22Rv1 (cell line): ENCODE measurements around the gene KIF26A.

Experiments
- H3K27ac ChIP-seq: fragments of 450-650 bp; 2 replicates; pipeline ENCODE4 v1.5.1; 2017
- ZFX ChIP-seq: fragments of 450-650 bp; IDR thresholded peaks from 2 replicates; pipeline ENCODE4 v1.6.1; 2017; ENCODE audit warnings: antibody characterized with exemption, borderline replicate concordance
- TF ChIP-seq, protein P1 (sequence below): fragments of 450-650 bp; IDR thresholded peaks from 2 replicates; pipeline ENCODE4 v1.5.1; 2017; ENCODE audit warnings: mild to moderate bottlenecking

KIF26A gene

DNA sequence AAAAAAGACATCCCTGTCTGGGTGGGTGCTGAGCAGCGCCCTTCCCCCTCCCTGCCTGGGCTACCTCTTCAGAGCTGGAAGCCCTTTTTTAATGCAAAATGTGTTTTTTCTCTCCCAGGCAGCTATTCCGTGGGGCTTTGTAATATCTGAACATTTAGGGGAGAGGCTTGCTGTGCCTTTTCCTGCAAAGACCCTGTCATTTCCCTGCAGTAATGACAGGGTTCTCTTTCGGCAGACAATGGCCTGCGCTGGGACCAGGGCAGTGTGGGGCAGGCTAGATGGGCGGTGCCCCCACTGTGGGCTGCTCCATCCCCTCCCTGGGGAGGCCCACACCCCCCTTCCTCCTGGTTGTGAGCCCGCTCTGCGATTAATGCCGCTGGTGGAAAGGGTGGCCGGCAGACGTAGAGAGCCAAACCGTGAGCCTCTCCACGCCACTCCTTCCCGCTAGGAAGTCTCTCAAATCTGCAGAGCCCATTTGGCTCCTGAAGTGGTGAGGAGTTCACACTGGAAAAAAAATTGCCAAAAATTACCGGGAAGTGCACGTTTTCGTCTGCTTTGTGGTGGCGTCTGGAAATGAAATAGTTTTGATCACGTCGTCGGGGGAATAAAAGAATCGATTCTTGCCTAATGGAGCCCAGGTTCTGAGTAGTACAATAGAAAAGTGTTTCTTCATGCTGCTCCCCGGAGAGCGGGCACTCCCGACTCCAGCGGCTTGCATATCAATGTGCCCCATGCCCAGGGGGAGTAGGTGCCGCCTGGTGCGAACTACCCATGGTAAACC lies 31.5 kb downstream of the KIF26A start:
- H3K27ac ChIP-seq = no peak overlapping the region
- TF ChIP-seq ZFX = no peak
- TF ChIP-seq, protein P1, sequence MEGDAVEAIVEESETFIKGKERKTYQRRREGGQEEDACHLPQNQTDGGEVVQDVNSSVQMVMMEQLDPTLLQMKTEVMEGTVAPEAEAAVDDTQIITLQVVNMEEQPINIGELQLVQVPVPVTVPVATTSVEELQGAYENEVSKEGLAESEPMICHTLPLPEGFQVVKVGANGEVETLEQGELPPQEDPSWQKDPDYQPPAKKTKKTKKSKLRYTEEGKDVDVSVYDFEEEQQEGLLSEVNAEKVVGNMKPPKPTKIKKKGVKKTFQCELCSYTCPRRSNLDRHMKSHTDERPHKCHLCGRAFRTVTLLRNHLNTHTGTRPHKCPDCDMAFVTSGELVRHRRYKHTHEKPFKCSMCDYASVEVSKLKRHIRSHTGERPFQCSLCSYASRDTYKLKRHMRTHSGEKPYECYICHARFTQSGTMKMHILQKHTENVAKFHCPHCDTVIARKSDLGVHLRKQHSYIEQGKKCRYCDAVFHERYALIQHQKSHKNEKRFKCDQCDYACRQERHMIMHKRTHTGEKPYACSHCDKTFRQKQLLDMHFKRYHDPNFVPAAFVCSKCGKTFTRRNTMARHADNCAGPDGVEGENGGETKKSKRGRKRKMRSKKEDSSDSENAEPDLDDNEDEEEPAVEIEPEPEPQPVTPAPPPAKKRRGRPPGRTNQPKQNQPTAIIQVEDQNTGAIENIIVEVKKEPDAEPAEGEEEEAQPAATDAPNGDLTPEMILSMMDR = no peak

DNA sequence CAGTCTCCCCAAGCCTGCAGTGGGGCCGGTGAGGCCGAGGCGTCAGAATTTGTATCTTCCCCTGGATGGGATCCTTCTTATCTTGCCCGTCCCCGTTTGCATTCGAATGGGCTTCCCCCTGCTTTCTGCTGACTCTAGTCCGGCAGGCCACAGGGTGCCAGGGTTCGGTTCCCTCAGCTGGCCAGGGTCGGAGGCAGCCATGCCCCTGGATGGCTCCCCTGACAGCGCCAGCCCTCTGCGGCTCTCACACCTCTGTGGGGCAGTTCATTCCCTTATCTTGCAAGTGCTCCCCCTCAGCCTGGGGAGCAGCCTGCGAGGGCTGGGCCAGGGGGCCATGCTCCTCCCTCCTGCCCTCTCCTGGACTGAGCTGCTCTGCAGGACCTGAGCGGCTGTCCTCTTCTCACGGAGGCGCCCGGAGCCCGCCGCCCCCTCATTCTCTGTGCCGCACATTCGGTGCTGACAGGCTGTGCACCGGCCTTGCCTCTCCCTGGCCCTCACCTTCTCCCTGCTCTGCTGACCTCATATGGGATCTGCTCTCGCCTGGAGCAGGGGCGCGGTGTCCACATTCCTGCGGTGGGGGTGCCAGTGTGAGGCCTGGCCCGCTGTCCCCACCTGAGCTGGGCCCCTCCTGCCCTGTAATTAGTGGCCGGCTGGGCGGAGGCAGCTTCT lies 32.8 kb downstream of the KIF26A start:
- no peak overlapping the region for H3K27ac ChIP-seq
- TF ChIP-seq ZFX = no peak
- TF ChIP-seq, protein P1 = no peak

DNA sequence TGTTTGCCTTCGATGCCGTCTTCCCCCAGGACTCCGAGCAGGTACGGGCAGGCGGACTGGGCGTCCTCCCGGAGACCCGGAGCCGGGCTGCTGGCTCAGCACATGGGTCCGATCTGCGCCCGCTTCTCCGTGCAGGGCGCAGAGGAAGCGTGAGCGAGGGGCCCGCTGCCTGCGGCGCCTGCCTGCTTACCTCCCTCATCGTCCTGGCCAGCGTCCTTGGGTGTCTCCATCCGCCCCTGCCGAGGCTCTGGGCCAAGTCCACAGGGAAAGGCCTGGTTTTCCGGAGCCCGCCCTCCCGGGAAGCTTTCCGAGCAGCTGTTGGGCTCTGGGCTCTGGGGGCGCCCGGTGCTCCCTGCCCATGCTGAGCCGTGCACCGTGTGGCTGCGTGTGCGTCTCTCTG lies 33.5 kb downstream of the KIF26A start:
- TF ChIP-seq ZFX = no peak
- TF ChIP-seq, protein P1 = no peak
- H3K27ac ChIP-seq = no peak overlapping the region

DNA sequence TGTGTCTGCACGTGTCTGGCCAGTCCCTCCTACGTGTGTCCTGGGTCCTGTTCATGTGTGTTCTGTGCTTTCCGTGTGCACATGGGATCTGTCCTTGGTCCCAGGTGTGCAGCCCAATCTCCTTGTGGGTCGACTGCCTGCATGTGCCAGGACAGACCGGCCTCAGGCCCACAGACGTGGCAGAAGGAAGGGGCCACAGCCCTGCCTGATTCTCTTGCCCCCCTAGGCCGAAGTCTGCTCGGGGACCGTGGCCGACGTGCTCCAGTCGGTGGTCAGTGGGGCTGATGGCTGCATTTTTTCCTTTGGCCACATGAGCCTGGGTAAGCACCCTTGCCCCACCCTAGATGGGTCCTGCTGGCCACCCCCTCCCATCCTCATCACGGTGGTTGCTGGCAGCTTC lies 34.0 kb downstream of the KIF26A start:
- no peak for TF ChIP-seq ZFX
- TF ChIP-seq, protein P1 = no peak
- no peak overlapping the region for H3K27ac ChIP-seq

DNA sequence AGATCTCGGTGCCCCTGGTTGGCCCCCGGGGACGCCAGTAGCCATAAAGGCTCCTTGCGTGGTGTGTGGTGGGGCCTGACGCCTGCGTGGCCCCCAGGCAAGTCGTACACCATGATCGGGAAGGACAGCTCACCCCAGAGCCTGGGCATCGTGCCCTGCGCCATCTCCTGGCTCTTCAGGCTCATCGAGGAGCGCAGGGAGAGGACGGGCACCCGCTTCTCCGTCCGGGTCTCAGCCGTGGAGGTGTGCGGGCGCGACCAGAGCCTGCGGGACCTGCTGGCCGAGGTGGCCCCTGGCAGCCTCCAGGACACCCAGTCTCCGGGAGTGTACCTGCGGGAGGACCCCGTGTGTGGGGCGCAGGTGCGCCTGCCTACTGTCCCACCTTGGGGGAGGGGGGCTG lies 34.5 kb downstream of the KIF26A start:
- TF ChIP-seq, protein P1 = no peak
- no peak for TF ChIP-seq ZFX
- no peak overlapping the region for H3K27ac ChIP-seq

DNA sequence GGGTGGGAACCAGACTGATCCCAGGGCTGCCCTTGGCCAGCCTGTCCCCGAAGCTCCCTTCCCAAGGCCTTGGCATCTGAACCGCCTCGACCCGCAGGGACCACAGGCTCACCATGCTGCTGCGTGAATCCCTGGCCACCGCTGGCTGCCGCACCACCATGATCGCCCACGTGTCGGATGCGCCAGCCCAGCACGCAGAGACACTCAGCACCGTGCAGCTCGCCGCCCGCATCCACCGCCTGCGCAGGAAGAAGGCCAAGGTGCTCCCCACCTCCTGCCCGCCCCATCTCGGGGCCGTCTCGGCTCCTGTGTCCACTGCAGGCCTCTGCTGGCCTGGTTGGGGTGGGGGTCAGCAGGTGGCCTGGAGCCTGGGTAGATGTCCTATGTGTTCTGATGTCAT lies 35.7 kb downstream of the KIF26A start:
- no peak overlapping the region for H3K27ac ChIP-seq
- TF ChIP-seq, protein P1 = no peak
- TF ChIP-seq ZFX = no peak

DNA sequence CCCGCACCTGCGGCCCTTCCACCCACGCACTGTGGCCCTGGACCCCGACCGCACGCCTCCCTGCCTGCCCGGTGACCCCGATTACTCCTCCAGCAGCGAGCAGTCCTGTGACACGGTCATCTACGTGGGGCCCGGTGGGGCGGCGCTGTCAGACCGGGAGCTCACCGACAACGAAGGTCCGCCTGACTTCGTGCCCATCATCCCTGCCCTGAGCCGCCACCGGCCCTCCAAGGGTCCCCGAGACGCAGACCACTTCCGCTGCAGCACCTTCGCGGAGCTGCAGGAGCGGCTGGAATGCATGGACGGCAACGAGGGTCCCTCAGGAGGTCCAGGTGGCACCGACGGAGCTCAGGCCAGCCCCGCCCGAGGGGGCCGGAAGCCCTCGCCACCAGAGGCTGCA lies 36.7 kb downstream of the KIF26A start:
- H3K27ac ChIP-seq = no peak overlapping the region

More for the DNA sequence above, 36.7 kb downstream of the KIF26A start:
- no peak for TF ChIP-seq ZFX
- TF ChIP-seq, protein P1 = no peak
